ENCODE results near the gene HOXC9.

GRCh38 chr12:54021432-54022013 lies 21.6 kb downstream of the HOXC9 start:
- peak in 2 of 4 donors; percentile 14 to 16 for TF ChIP-seq CTCF (IDR thresholded peaks at IDR 0.05)
- TF ChIP-seq POLR2A (IDR thresholded peaks at IDR 0.05) = no peak
